Stimulated activated CD8-positive, alpha-beta memory T cell treated with anti-CD3 and anti-CD28 coated beads, Interleukin-4, amount 100 ng/mL, for 1 hour (primary cell): ENCODE data around the gene NFE2.
"Not testable (repeated sequence)": the region's sequence is repeated elsewhere in the genome, so short reads cannot be mapped to it uniquely, and the experiment has no call there.

ENCODE experiments used
- DNase-seq, 2 donors: peaks; one replicate each; pipeline ENCODE4 v3.0.0-alpha.2; 2020; ENCODE audit warnings: low read depth in 2 of 2, low spot score in 1 of 2

The NFE2 gene

GRCh38 chr12:54284070-54284780, 16.6 kb downstream of the NFE2 start:
- DNase-seq = not testable (repeated sequence)

DNA sequence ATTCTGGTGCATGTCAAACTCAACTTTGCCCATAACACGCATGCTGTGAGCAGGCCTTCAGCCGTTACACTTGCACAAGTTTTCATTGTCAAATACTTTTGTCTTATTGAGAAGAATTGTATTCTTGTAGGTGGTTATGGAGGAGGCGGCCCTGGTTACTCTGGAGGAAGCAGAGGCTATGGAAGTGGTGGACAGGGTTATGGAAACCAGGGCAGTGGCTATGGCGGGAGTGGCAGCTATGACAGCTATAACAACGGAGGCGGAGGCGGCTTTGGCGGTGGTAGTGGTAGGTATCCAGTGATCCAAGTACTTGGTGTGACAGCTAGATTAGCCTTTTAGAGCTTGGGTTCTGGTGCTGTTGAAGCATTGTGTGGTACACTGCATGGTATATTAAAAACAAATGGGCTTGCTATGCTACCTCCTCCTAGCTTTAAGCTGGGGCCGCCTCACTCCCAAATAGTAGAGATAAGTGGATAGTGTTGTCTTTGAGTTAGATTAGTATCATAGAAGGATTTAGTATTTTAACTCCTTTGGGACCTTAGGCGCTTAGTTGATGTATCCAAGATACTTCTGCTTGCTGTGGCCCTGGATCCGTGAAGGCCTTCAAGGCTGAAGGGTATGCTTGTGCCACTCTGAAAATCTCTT, 17.7 kb downstream of the NFE2 start:
- no peak for DNase-seq

GRCh38 chr12:54281694-54282093, 19.1 kb downstream of the NFE2 start:
- not testable (repeated sequence) for DNase-seq

GRCh38 chr12:54281261-54281638, 19.6 kb downstream of the NFE2 start:
- DNase-seq = not testable (repeated sequence)

GRCh38 chr12:54280468-54281260, 20.2 kb downstream of the NFE2 start, which contains the start of gene HNRNPA1:
HNRNPA1 (plus strand) TSS chr12:54280726; CDS start chr12:54280808, 82 bp downstream.
- DNase-seq = peak; percentile 64 to 88

DNA sequence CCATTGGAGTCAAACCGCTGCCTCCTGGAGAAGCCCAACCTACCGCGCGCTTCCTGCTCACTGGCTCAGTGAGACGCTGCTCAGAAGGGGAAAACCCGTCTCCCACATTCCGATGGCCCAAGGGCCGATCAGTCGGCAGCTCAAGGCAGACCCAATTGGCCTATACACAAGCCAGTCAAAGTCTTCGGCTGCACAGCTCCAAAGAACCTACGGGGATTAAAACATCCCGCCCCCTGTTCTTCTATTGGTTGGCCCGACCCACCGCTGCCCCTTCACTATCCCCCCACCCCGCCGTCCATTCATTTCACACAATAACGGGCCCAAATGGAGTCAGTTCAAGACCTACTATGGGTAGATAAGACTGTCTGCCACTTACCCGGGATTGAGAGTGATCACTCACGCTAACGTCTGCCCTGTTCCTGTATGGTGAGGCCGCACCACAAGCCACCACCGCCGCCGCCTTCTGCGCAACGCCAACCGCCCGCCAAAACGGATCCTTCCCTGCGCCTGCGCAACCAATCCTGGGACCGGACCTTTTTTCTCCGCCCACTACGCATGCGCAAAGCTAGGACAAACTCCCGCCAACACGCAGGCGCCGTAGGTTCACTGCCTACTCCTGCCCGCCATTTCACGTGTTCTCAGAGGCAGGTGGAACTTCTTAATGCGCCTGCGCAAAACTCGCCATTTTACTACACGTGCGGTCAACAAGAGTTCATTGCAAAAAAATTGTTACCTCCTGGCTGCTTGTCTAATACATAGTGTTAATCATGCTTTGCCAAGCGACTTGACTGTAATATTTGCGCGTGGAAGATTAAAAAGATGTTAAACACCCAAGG, 21.0 kb downstream of the NFE2 start, which contains the start of gene CBX5:
TSS of gene CBX5 (minus strand) at position 491 of the 836 bp plus-strand sequence. CDS start 22,472 bp downstream, outside the sequence.
- DNase-seq = peak; percentile 98 to 100

DNA sequence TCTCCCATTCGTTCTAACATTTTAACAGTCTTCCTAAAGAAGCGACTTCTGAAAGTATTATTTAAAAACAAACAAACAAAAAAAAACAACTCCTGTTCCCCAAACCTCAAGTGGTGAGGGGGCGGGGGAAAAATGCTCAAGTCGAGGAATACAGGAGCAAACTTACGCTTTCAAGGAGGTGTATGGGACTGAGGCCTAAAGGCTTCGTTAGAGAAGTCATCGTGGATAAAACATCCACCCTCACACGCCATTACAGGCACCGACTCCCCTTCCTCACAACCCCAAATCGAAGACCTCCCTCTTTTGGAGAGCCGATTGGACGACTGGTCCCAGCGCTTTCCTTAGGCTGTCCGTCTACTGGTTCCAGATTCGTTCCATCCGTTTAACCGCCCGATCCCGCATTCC, 21.6 kb downstream of the NFE2 start:
- no peak for DNase-seq

DNA sequence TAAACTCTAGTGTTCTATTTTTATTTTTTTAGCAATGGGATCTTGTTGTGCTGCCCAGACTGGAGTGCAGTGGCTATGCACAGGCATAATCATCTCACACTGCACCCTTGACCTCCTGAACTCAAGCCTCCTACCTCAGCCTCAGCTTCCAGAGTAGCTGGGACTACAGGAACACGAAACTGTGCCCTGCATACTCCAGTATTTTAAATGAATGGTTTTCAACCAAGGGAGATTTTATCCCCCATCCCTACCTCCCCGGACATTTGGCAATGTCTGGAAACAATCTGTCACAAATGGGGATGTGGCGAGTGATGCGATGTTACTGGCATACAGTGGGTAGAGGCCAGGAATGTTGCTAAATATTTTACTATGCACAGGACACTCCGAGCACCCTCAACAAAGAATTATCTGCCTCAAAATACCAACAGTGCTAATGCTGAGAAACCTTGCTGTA, 23.0 kb downstream of the NFE2 start:
- DNase-seq = no peak

- DNase-seq = no peak
These were observed 24.4 kb downstream of the NFE2 start for GRCh38 chr12:54276368-54276767.

GRCh38 chr12:54273981-54274380, 26.8 kb downstream of the NFE2 start:
- DNase-seq = no peak

DNA sequence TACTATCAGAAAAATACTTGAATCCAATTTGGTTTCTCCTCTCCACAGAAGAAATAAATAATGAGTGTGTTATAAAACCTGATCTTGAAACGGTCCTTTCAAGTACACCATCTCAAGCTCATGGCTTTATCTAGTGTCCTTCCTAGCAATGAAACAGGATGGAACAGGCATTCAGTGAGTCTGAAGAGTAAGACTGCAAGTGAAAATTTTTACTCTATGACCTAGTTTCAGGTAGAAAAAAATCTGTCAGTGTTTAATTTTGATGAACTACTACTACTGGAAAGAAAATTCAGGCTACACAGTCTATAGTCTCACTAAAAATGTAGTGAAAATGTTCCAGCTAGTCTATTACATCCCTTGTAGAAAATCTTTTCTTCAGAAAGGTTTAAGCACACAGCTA, 28.6 kb downstream of the NFE2 start:
- DNase-seq = no peak

DNA sequence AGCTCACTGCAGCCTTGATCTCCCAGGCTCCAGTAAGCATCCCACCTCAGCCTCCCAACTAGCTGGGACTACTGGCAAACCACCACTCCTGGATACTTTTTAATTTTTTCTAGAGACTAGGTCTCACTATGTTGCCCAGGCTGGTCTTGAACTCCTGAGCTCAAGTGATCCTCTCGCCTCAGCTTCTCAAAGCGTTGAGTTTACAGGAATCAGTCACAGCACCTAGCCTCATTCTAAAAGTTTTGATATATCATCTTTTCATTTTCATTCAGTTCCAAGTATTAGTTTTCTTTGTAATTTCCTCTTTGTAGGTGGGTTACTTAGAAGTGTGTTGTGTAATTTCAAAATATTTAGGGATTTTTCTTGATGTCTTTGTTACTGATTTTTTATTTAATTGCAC, 30.5 kb downstream of the NFE2 start:
- DNase-seq = no peak

- DNase-seq = no peak
These were observed 34.0 kb downstream of the NFE2 start for GRCh38 chr12:54266852-54267251.

DNA sequence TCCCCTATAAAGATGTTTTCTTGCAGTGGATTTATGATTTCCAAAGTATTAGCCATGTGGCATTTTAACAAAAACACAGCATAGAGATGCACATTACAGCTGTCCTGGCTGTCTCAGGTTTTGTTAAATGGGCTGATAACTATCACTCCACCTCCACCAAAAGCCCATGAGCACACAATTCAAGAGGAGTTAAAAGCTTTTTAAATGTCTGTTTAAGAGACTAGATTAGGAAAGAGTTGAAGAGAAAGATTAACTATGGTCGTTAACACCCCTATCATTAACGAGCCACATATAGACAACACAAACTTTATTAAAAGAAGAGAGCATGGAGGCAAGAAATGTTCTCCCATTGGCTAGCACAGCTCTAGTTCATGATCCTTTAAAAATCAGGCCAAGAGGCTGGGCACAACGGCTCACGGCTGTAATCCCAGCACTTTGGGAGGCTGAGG, 35.4 kb downstream of the NFE2 start:
- DNase-seq = no peak

GRCh38 chr12:54262403-54262925, 38.4 kb downstream of the NFE2 start:
- no peak for DNase-seq

- no peak for DNase-seq
These were observed 38.9 kb downstream of the NFE2 start for GRCh38 chr12:54261815-54262402.

DNA sequence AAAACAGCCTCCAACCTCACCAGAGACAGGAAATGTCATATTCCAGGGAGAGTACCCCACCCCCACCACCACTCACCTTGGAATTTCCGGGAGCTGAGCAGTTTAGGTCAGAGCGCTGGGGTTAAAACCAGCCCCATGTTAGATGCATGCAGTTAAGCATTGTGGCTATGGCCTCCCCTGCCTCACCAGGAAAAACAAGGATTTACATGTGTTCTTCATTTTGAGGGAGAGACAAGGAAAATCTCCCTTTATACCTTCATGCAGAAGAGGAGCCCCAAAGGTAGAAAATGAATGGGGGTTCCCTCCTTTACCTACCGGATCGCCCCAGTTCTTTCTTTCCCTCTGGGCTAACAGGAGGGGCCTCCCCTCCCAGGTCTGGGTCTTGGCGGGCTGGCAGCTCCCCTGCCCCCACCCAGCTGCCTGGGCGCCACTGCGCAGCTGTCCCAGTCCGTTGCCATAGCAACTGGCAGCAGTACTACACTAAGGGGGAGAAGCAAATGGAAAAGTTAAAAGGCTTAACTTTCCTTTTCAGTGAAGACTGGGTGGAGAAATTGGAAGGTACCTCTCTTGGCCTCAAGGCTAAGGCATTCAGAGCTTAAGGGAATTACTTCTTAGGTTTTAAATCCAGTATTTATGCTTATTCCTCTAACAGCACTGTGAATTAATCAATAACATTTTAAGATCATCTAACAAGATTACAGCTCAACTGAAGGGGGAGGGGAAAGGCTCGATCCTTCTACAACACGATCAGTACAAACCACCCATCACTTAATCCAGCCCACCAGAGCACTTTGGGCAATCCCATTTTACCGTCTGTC, 41.4 kb downstream of the NFE2 start:
- peak in 1 of 2 donors; percentile 26 for DNase-seq

DNA sequence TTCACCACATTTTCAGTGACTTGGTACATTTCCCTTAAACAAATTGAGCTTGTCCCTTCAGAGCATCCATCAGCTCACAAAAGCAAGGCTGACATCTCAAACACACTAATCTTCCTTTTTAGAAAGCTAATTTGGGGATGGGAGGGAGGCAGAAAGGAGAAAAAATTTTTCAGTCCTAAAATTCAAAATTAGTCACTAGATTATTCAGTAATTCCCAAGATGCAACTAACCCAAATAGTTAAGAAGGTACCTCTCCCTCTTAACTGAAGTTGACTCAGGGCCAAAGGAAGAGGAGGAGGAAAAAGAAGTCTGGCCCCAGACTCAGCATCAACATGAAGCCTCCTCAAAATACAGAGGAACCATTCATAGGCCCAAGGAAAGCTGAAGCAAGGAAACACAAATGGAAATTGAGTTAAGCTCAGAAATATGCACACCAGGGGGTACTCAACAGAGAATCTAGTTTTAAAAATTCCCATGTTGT, 42.6 kb downstream of the NFE2 start:
- DNase-seq = no peak

- DNase-seq = no peak
These were observed 43.5 kb downstream of the NFE2 start for GRCh38 chr12:54257332-54257731.
